ENCODE measurements around the gene ELAC1. TPM values are rescaled to one million over a fixed set of nuclear protein-coding genes. Genes with fewer than 3 reads are reported as not detected.

ELAC1 gene
- total and polyA plus RNA-seq, 2 experiments from 2014 or later = 2.8 to 3.2 TPM

GRCh38 chr18:51006948-51007789 lies 39.3 kb downstream of the ELAC1 start:
- no peaks in the 10 kb centered on the region for H3K27me3 ChIP-seq (ENCODE audit: insufficient read depth)
- Mint-ChIP-seq H3K4me1 (peaks cover 9% of the 10 kb centered on the region), H3K4me3 (no peak overlapping the region), H3K36me3 (ENCODE audit: low read depth) (0 out of 3 replicates have a peak, but pooled peaks cover 3% of the 10 kb centered on the region), H3K9me3 (peaks cover 7% of the 10 kb centered on the region; the same call in 2 of the 3 replicates), H3K27ac (no peak overlapping the region), H3K27me3 (ENCODE audit: insufficient read depth, low read depth, poor library complexity) (no peaks in the 10 kb centered on the region)
- no peak for DNase-seq (ENCODE audit: low spot score)
- no peak for TF ChIP-seq STAT1 (IDR thresholded peaks at IDR 0.05; ENCODE audit: unreplicated experiment)
- TF ChIP-seq CTCF (conservative IDR thresholded peaks at IDR 0.05; ENCODE audit: low read depth in 2 of 2) = no peak
- no peak for TF ChIP-seq ZNF331 (CRISPR knock-in tag; IDR thresholded peaks at IDR 0.05; ENCODE audit: low read depth)
- TF ChIP-seq REST (IDR thresholded peaks at IDR 0.05; ENCODE audit: unreplicated experiment) = no peak
- no peak for TF ChIP-seq ZNF462 (CRISPR knock-in tag; IDR thresholded peaks at IDR 0.05)
- no peak for TF ChIP-seq NANOG (IDR thresholded peaks at IDR 0.05; ENCODE audit: borderline replicate concordance)
- TF ChIP-seq ETS1 (IDR thresholded peaks at IDR 0.05) = no peak
- TF ChIP-seq JUNB (IDR thresholded peaks at IDR 0.05; ENCODE audit: unreplicated experiment) = no peak
- TF ChIP-seq CREB1 (CRISPR knock-in tag; IDR thresholded peaks at IDR 0.05; ENCODE audit: low read depth) = no peak
- no peak for TF ChIP-seq EZH2 (IDR thresholded peaks at IDR 0.05; ENCODE audit: low read depth, unreplicated experiment)
- no peak for TF ChIP-seq POLR2AphosphoS5 (IDR thresholded peaks at IDR 0.05; ENCODE audit: low read depth)
- TF ChIP-seq EZH2phosphoT487 (IDR thresholded peaks at IDR 0.05; ENCODE audit: unreplicated experiment) = no peak
- no peak for TF ChIP-seq ZNF114 (CRISPR knock-in tag; IDR thresholded peaks at IDR 0.05)
- ATAC-seq = peak; percentile 29; the same call in 2 of the 3 replicates
- no peaks in the 10 kb centered on the region; the same call in 1 of the 2 replicates for H3K9me2 ChIP-seq (ENCODE audit: insufficient read depth)
- no peaks in the 10 kb centered on the region for H4K20me1 ChIP-seq (replicated peaks; ENCODE audit: insufficient read depth)
- no peaks in the 10 kb centered on the region for H3K4me1 ChIP-seq (ENCODE audit: insufficient read depth)
- H3K4me3 ChIP-seq = no peak overlapping the region
- H2AFZ ChIP-seq = no peak overlapping the region
- no peak overlapping the region for H3K4me2 ChIP-seq
- no peaks in the 10 kb centered on the region for H3F3A ChIP-seq (replicated peaks; ENCODE audit: low read depth)
- H3K36me3 ChIP-seq (ENCODE audit: insufficient read depth) = no peaks in the 10 kb centered on the region
- no peak overlapping the region for H3K27ac ChIP-seq (ENCODE audit: low read depth)
- no peaks in the 10 kb centered on the region for H3K79me2 ChIP-seq (replicated peaks; ENCODE audit: insufficient read depth)
